GM18507 (cell line): ENCODE measurements around the gene MASP1.
A peak's percentile ranks its signal among the peaks of the same experiment; 100 is the strongest.

Source experiments
- DNase-seq: peaks from one replicate; pipeline ENCODE4 v3.0.0; 2011; ENCODE audit warnings: low read depth; ENCODE audit not compliant: insufficient read length; ENCODE audit errors: extremely low spot score
- FAIRE-seq: peaks from 2 replicates; lab custom pipeline; 2011; peaks lifted over from hg19 to GRCh38; lab: Jason Lieb, UNC

Gene MASP1

DNA sequence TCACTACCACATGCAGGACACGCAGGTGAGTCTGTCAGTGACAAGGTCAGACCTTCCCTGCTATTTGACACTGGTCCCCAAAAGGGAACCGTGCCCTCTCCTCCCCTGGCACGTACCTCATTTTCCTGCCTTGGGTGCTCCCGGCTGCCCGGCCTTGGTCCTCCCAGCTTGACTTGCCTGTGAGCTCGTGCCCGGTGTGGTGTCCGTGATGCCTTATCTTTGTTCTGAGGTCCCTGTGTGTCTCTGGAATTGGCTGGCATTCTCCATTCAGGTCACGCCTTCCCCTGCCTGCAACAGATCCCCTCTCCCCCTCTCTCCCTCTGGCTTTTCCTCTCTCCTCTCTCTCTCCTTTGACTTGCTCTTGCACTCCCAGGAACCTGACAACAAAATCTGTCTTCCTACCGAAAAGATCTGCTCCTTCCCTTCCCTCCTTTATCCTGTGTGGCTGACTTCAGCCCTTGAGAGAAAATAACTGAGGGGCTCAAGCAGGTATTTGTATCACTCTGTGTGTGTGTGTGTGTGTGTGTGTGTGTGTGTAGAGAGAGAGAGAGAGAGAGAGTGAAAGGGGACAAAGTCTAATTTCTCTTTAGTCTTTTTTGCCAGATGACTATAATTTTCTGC is at the start of gene MASP1:
MASP1 (minus strand) TSS at position 226 of the 621 bp plus-strand sequence; CDS start at position 121, 105 bp downstream.
- DNase-seq = no peak

DNA sequence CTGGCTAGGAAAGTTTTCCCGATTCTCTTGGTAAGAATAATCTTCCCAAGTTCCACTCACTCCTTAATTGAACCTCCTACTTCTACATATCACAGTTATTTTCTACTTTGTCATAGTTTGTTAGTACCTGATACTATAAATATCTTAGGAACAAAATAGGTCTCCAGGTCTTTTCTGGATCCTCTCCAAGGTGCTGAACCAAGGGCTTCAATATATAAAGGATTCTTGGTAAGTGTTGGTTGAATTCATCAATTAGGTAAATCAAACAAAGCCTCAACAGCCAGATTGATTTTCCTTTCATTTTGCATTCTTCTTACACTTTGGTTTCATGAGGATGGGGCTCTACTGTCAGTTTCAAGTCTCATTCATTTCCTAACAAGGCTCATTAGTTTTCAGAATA is 49.0 kb upstream of the MASP1 start:
- no peak for FAIRE-seq
- DNase-seq = no peak

More for the DNA sequence above, at the start of gene MASP1:
- no peak for FAIRE-seq

DNA sequence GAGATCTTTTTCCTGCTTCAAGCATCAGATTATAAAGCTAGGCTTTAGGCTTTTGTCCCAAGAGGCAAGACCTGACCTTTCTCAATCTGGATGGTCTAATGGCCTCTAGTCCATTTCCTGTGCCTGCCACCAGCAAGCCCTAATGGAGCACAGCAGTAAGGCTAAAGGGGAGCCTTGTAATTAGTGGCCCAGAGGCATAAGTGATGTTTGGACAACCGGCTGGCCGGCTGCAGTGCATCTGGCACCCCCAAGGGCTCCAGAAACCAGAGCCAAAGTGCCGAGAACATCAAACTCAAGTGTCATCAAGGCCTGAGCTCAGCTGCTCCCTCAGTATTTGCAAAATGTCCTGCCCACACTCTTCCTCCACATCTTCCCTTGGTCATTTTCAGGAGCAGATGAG is 44.8 kb upstream of the MASP1 start:
- FAIRE-seq (no peak), DNase-seq (no peak)

GRCh38 chr3:187334904-187335303 is 43.4 kb upstream of the MASP1 start:
- no peak for DNase-seq
- FAIRE-seq = no peak

DNA sequence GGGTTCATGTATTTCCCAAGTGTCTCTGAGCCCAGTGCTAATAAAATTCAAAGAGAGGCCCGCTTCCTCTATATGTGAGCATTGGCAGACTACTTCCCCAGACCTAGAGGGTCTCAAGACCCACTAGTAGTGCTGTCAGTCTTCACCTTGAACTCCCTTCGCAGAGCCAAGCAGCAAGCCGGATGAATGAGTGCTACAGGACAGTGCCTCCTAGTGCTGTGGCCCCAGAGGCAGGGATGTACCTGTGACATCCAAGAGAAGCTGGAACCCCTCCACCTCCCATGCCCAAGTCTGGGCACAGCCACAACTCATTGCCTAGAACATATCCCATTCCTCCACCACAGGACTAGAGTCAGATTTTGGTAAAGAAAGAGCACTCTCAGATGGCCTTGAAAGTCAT is 37.2 kb upstream of the MASP1 start:
- FAIRE-seq = no peak
- DNase-seq = no peak

DNA sequence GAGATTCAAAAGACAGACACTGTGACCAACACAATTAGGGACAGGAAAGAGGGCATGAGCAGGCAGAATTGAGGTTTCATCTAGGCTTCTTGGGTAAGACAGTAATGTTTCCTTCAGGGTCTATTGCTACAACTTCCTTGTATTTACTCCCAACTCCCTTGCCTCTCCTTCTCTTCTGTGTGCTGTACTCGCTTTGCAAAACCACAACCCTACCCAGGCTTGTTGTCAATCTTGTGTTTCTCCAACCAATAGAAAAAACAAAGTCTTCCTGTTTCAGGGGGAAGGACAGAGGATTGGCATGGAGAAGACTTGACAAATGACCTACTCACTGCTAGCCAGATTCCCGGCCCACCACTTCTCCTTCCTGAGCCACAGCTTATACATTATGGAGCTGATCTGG is 36.3 kb upstream of the MASP1 start:
- FAIRE-seq = no peak
- no peak for DNase-seq

DNA sequence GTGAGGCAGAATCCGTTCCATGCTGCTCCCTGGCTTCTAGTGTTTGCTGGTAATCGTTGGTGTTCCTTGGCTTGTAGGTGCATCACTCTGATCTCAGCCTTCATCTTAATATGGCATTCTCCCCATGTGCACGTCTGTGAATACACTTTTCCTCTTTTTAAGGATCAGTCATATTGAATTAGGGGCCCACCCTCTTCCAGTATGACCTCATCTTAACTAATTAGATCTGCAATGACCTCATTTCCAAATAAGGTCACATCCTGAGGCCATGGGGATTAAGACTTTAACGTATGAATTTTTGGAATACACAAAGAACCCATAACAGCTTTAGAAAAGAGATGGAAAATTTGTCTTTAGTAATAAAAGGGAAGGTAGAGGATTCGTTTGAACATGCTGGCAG is 34.1 kb upstream of the MASP1 start:
- FAIRE-seq (no peak), DNase-seq (no peak)

DNA sequence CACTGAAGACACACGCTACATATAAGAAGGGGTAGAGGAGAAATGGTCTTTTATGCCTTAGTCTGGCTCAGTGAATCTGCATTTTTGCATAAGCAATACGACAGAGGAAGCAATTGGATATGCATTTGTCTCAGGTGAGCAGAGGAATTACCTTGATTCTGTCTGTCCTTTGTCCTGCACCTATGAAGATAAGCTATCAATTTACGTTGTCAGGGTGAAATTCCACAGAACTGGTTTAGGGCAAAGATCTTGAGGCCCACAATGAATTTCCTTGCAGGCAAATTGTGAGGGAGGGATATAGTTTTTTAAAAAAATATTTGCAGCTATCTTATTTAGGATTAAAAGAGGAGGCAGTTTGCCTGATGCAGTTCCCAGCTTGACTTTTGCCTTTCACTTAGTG is 31.6 kb upstream of the MASP1 start:
- FAIRE-seq = no peak

GRCh38 chr3:187322291-187322690 is 30.8 kb upstream of the MASP1 start:
- no peak for FAIRE-seq
- no peak for DNase-seq

More for the DNA sequence above, 31.6 kb upstream of the MASP1 start:
- DNase-seq = no peak

DNA sequence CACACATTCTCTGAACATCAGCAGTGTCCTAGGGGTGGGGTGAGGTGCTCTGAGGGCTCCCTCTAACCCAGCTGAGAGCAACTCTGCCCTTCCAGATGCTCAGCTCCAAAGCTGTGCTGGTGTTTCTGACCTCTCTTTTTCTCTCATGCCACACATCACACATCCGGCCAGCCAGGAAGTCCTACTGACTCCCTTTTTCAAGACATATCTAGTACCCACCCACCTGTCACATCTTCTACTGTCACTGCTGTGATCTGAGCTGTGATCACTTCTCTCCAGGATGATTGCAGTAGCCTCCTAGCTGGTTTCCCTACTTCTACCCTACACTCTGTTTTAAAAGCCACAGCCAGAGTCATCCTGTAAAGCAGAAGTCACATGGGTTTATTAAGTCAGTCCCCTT is 30.2 kb upstream of the MASP1 start:
- DNase-seq = no peak
- no peak for FAIRE-seq

DNA sequence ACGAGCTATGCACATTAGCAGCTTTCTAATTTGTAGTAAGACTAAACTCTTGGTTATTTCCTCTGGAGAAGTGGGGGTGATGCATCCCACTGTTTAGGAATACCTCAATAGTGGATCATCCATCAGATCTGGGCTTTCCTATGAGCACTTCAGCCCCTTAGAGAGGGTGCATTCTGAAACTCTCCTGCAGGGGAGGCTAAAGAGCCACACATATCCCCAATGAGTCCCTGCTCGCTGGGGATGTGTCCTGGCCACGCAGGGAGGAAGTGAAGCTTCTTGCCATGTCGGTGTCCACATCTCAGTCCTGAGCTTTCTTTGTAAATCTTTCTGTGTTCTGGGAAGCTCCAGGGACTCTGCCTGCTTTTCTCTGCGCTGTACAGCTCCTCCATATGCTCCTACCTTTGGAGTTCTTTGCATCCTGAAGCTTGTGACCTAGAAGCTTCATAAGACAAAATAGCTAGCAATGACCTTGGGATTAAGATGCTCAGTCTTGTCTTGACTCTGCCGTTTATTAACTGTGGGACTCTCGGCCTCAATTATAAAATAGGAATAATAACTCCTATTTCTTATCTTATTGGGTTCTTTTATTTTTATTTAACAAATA is 28.3 kb upstream of the MASP1 start:
- peak; percentile 8 for DNase-seq

GRCh38 chr3:187318819-187319616 is 27.5 kb upstream of the MASP1 start:
- FAIRE-seq (peak; percentile 73), DNase-seq (peak; percentile 22)

More for the DNA sequence above, 28.3 kb upstream of the MASP1 start:
- FAIRE-seq = peak; percentile 77

DNA sequence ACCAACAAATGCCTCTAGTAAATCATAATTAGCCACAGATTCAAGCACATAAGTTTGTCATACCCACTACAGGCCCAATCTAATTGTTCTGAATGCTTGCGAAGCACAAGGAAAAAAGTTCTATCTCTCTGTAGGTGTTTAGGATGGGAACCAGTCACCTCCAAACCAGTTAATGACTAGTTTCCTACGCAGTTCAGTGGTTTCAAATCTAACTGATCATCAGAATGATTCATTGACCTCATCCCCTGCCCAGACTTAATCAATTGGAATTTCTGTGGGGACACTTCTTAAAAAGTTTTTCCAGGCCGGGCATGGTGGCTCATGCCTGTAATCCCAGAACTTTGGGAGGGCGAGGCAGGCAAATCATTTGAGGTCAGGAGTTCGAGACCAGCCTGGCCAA is 24.3 kb upstream of the MASP1 start:
- FAIRE-seq (no peak), DNase-seq (no peak)

DNA sequence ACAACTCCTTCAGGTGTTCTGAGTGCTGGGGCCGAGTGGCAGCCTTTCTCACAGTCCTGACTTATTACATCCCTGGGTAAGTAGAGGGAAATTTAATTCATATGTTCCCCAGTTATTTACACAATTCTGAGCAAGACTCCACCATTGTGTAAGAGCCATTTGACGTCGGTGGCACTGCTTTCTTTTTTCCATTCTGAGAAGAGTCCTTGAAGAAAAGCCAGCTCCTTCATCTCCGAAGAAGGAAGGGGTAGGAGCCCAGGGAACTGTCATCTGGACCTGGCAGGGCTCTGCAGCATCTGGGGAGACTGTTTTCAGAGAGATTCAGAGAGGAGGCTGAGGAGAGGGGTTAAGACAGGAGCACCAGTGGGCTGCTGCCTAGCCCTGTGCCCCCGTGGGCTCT is 22.6 kb upstream of the MASP1 start:
- DNase-seq (no peak), FAIRE-seq (no peak)

- no peak for FAIRE-seq
Observed at GRCh38 chr3:187310954-187311470, 19.5 kb upstream of the MASP1 start.

DNA sequence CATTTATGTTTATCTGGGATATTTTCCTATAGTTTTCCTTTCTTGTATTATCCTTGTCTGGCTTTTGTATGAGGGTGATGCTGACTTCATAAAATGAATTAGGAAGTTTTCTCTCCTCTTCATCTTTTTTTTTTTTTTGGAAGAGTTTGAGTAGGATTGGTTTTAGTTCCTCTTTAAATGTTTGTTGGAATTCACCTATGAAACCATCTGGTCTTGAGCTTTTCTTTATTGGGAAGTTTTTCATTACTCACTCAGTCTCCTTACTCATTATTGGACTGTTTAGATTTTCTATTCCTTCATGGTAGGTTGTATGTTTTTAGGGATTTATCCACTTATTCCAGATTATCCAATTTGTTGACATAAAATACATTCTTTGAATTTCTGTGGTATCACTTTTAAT is 18.7 kb upstream of the MASP1 start:
- FAIRE-seq (no peak), DNase-seq (no peak)

More at GRCh38 chr3:187310954-187311470, 19.5 kb upstream of the MASP1 start:
- no peak for DNase-seq

GRCh38 chr3:187305881-187306280 is 14.3 kb upstream of the MASP1 start:
- no peak for FAIRE-seq
- DNase-seq = no peak

GRCh38 chr3:187299611-187300010 is 8.1 kb upstream of the MASP1 start:
- DNase-seq = no peak
- FAIRE-seq = no peak

DNA sequence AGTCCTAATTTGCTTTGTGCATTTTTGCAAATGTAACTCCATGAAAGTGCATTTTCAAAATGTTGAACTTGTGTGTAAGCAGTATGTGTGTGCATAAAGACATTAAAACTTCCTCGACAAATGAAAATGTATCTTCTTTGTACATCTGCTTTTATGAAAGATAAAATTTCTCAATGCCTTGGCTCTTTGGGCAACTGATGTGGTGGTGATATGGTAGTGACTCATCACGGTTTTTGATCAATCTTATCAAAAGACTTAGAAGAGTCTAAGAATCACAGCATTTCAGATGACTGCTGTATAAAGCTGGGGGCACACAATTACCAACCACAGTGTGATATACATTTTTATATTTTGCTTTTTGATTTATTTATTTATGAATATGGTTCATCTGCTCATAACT is 5.4 kb upstream of the MASP1 start:
- FAIRE-seq (no peak), DNase-seq (no peak)

DNA sequence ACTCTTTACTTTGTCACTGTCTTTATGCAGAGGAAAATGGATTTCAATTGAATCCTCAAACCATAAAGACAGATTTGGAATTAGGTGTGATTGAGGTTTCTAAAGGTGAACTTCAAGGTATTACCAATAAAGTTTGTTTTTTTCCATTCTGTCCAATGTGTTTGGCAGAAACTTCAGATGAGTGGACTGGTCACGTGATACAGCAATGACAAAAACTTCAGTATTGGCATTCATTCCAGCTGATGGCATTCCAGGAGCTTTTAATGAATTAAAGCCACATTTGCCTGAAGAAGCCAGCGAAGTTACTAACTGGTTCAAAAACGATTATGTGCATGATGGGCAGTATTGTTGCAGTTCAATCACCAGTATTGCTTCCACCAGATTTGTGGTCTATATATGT is 4.5 kb upstream of the MASP1 start:
- no peak for FAIRE-seq
- DNase-seq = no peak
